DMS114 treated with DMSO at 0.1 percent for 48 hours (cell line): ENCODE measurements around the gene LRRC23.
"Not testable (repeated sequence)": the region's sequence is repeated elsewhere in the genome, so short reads cannot be mapped to it uniquely, and the experiment has no call there.

Experiments
- DNase-seq: peaks from one replicate; lab custom pipeline; 2025; ENCODE audit not compliant: unreplicated experiment; lab: John Stamatoyannopoulos, UW

Gene LRRC23, protein sequence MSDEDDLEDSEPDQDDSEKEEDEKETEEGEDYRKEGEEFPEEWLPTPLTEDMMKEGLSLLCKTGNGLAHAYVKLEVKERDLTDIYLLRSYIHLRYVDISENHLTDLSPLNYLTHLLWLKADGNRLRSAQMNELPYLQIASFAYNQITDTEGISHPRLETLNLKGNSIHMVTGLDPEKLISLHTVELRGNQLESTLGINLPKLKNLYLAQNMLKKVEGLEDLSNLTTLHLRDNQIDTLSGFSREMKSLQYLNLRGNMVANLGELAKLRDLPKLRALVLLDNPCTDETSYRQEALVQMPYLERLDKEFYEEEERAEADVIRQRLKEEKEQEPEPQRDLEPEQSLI

DNA sequence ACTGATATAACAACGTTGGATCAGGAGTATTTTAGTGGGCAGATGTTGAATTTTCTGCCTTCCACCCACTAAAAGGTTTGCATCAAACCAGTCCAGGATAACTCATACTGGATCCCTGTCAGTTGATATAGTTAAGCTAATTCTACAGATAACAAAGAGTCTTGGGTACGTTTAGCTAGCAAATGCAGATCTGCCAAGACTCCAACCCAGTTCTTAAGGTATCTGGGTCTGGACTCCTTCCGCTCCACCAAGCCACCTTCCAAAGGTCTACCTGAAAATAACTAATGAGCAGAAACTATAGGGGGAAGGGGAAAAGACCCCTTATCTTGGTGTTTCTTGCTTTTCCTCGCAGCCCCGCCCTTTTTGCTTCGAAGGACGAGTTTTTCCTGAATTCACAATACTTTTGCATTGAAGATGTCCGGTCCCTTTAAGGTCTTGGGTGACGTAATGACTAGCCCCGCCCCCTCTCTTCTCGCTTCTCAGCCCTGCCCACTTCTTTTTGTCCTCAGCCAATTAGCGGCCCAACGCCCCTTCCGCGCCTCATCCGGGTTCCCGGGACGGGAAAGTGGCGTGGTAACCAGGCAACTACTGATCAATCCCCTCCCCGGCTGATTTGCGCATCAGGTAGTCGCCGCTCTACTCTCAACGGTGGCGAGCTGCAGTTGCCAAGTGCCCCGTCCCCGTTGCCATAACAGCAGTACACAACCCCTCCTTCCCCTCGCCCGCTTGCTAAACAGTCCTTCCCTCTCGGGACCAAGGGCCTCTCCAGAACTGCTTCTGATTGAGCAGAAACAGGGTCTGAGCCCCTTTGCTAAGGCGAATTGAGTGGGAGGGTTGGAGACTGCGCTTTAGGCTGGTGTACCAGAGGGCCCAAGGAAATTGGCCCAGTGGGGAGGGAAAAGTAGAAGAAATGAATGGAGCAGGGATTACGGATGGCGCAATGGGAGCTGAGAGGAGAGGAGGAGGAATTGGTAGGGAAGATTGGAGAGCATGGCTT lies at the start of gene LRRC23:
LRRC23 (plus strand) TSS at position 543 of the 997 bp plus-strand sequence. CDS start 812 bp downstream, outside the sequence.
- peak; percentile 97 for DNase-seq

DNA sequence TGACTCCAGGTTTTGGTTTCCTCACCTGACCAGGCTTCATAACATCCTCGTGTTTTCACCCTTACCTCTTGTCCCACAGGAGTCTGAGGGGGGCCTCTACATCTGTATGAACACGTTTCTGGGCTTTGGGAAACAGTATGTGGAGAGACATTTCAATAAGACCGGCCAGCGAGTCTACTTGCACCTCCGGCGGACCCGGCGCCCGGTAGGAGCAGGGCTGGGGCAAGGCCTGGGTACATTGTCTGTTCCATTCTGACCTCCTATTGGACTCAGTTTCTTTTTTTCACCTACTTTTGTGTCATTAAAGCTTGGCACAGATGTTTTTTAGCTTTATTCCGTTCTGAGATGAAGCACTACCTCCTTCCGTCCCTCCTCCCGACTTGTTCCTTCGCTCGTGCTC lies 49.3 kb upstream of the LRRC23 start:
- no peak for DNase-seq

DNA sequence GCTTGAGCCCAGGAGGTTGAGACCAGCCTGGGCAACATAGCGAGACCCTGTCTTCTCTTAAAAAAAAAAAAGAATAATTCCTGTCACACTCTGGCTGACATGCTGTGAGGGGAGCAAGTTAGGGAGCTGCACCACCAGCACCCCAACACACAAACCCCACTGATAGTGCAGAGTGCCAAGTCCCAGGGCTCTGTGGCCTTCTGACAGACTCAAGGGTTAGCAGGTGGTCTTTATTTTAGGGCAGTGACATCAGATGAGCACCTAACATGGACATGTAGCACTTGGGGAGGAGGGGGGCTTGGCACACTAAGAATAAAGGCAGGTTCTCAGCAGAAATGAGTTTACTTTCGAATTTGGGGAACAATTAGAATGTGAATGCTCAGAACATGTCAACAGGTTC lies 45.8 kb upstream of the LRRC23 start:
- DNase-seq: no peak

DNA sequence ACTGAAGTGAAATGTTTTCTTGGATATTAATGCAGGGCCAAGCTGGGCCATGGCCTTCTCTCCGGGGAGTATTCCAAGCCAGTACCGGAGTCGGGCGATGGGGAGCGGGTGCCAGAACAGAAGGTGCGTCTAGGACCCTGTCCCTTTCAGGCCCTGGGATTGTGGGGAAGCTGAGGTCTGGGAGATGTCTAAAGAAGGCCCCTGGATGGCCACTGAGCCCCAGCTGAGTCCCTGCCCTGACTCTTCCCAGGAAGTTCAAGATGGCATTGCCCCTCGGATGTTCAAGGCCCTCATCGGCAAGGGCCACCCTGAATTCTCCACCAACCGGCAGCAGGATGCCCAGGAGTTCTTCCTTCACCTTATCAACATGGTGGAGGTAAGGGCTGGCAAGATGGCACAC lies 44.5 kb upstream of the LRRC23 start:
- DNase-seq: no peak

DNA sequence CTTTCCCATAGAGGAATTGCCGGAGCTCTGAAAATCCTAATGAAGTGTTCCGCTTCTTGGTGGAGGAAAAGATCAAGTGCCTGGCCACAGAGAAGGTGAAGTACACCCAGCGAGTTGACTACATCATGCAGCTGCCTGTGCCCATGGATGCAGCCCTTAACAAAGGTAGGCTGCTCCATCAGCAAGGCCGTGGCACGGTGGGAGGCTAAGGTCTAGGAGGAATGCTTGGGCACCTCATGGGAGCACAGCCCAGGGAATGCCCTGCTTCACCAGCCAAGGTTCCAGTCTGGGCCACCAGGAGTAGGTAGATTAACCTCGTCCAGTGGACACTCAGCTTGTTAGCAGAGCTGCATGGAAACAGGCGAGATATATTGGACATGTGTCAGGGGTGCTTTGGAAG lies 43.7 kb upstream of the LRRC23 start:
- no peak for DNase-seq

DNA sequence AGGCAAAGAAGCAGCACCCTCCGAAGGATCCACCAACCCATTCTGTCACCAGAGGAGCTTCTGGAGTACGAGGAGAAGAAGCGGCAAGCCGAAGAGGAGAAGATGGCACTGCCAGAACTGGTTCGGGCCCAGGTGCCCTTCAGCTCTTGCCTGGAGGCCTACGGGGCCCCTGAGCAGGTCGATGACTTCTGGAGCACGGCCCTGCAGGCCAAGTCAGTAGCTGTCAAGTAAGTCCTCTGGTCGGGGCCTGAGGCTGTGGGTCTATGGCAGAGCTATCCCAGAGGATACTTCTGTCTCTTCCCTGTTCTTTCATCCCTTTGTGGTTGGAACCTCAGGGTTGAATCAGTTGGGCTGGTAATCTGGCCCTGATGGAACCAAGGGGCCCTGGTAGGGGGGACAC lies 43.2 kb upstream of the LRRC23 start:
- DNase-seq: no peak

DNA sequence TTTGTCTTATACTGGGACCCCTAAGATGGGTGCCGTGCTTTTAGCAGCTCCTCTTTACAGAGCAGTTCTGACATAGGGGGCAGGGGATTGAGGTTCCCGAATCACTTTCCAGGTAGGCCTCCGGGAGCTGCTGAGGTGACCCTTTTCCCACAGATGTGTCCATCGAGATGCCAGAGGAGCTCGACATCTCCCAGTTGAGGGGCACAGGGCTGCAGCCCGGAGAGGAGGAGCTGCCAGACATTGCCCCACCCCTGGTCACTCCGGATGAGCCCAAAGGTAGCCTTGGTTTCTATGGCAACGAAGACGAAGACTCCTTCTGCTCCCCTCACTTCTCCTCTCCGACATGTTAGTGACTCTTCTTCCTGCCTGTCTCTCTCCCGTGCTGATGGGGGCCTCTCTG lies 41.6 kb upstream of the LRRC23 start:
- DNase-seq: no peak

DNA sequence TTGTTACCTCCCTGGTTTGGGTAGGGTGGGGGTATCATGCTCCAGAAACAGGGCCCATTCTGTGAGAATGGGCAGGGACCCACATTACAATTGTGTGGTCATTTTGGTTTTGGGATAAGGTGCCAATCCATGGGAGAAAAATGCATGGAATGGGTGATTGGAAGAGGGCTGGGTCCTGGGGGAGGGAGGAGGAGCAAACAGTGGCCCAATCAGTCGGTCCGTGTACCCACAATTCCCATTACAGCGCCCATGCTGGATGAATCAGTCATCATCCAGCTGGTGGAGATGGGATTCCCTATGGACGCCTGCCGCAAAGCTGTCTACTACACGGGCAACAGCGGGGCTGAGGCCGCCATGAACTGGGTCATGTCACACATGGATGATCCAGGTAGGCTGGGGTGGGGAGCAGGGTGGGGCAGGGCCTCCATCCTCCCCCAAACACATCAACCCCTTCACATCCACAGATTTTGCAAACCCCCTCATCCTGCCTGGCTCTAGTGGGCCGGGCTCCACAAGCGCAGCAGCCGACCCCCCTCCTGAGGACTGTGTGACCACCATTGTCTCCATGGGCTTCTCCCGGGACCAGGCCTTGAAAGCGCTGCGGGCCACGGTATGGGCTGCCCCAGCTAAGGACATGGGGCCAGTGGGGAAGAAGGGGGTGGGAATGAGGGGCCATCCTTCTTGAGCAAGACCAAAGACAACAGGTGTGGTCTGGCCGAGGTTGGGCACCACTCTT lies 40.9 kb upstream of the LRRC23 start:
- no peak for DNase-seq

DNA sequence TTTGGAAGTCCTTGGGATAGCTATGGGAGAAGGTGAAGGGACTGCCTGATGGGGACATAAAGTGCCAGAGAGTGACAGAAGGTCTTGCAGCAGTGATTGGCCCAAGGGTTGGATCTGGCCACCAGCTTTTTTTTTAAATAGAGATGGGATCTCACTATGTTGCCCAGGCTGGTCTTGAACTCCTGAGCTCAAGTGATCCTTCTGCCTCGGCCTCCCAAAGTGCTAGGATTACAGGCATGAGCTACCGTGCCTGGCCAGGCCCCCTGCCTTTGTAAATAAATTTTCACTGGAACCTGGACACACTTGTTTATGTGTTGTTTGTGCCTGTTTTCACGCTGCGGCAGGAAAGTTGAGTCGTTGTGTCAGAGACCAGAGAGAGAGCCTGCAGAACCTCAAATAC lies 39.3 kb upstream of the LRRC23 start:
- DNase-seq: not testable (repeated sequence)

DNA sequence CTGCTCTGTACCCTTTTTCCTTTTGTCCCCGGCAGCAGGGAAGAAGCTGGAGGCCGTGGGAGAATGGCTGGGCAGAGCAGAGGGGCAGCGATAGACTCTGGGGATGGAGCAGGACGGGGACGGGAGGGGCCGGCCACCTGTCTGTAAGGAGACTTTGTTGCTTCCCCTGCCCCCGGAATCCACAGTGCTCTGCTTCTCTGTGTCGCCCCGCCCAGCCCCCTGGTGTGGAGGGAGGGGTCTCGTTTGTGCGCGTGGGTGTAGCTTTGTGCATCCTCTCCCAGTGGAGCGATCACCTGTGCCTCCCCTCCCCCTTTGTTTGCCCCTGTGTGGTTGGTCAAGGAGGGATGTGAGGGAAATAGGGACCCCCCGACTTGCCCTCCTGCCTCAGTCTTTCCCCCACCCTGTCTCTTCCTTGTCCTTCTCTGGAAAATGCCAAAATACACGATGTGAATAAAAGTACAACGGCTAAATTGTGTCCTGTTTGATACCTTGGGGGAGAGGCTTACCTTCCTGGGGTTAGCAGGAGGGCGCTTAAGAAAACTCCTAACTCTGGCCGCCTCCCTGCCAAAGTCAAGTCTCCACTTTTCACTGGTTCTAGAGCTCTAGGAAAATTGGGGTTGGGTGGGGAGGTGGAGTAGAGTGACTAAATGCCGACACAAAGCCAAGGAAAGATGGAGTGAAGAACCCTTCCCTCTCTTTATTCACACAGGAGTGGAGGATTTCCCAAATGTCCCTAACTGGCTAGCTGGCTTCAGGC lies 38.3 kb upstream of the LRRC23 start:
- DNase-seq: no peak

DNA sequence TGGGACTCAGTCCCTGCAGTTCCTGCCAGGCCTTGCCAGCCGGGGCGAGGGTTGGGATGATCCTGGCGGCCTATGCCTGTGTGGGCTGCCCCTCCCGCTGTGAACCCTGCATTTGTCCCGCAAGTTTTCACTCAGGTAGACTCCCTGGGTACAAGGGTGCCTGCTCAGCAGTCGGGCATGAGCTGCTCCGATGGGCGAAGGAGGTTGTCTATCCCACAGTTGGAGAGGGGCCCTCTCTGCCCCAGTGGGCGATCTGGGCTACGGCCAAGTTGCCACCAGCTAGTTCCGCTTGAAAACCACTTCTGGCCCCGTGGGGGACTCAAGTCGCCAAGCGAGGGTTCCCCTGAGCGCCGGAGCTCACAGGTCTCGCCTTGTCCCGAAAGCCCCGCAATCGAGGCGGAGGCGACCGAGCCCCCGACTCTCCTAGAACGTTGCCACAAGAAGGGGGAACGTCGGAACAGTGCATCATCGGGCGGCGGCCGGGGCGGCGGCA lies 37.7 kb upstream of the LRRC23 start:
- DNase-seq: peak; percentile 75

DNA sequence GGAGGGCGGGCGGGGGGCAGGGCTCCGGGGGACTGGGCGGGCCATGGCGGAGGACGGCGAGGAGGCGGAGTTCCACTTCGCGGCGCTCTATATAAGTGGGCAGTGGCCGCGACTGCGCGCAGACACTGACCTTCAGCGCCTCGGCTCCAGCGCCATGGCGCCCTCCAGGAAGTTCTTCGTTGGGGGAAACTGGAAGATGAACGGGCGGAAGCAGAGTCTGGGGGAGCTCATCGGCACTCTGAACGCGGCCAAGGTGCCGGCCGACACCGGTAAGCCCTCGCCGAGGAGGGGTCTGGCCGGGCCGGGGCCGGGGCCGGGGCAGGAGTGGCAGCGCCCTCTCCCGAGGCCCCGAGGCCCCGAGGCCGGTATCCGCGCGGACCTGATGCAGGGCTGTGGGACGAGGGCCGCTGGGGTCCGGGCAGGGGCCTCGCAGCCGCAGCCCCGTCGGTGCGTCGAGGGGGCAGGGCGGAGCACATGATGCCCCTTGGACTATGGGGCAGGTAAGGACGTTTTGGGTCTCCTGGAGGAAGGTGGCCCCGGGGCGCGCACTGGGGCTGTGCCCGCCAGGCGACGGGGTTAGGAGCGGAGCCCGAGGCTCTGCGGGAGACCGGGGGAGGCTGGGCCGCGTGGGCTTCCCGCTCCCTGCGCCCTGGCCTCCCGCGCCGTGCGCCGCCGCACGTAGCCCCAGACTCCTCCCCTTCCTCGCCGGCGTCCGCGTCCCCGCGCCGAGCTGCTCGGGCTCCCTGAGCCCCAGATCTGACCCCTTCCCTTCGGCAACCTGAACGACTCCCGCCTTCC lies 37.0 kb upstream of the LRRC23 start, which contains the start of gene TPI1:
TPI1 (plus strand) TSS at position 119 of the 798 bp plus-strand sequence; CDS start at position 155, 36 bp downstream.
- no peak for DNase-seq

DNA sequence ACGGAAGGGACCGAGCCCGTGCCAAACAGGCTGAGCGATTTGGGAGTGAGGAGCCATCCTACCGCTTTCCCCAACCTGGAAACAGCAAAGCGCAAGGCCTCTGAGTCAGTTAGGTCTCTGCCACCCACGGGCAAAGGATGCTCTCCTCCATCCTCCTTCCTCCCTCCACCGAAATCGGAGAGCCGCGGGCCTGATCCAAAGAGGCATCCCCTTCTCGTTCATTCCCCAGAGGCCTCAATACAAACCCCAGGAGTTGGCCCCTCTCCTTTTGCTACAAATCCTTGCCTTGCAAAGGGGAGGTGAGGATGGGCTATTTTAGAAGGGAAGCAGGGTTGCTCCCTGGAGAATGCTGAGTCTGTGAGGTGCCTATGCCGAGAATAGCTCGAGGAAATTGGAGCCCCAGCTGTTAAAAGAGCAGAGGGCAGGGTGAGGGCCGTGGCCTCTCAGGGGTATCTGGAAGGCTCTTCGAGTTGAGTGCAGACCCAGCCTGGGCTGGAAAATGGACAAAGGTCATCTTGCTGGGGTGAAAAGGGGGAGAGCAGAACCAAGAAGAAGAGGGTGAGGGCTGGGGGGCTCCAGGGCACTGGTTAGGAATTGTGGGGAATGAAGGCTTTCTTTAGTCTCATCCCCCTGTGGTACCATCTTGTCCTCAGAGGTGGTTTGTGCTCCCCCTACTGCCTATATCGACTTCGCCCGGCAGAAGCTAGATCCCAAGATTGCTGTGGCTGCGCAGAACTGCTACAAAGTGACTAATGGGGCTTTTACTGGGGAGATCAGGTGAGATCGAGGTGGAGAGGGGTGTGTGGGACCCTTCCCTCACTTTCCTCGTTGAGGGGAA lies 36.2 kb upstream of the LRRC23 start:
- DNase-seq: no peak

DNA sequence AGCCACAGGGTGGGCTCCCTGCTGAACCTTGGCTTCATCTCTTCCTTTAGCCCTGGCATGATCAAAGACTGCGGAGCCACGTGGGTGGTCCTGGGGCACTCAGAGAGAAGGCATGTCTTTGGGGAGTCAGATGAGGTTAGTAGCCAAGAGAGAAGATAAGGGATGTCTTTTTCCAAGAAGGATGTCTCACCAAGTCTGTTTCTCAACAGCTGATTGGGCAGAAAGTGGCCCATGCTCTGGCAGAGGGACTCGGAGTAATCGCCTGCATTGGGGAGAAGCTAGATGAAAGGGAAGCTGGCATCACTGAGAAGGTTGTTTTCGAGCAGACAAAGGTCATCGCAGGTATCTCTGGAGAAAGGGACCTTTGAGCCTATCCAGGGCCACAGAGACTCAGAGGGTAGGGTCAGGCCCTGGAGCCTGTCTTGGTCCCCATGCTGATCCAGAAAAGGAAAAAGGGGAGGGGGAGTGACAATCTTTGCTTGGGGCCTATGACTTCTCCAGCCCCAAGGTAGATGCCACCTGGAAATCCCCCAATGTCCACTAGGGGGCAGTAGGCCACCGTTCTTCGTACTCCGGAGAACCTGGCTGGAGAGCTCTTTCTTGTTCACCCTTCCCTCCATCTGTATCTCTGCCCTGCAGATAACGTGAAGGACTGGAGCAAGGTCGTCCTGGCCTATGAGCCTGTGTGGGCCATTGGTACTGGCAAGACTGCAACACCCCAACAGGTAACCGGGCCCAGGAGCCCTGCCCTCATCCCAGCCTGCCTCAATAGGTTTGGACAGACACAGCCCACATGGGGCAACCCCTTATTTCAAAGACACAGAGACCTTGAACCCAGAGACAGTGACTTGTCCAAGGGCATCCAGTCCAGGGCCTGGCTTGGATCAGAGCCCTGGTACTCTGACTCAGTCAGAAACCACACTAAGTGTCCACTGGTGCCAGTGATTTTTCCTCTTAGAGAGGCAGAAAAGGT lies 35.3 kb upstream of the LRRC23 start:
- peak; percentile 60 for DNase-seq

DNA sequence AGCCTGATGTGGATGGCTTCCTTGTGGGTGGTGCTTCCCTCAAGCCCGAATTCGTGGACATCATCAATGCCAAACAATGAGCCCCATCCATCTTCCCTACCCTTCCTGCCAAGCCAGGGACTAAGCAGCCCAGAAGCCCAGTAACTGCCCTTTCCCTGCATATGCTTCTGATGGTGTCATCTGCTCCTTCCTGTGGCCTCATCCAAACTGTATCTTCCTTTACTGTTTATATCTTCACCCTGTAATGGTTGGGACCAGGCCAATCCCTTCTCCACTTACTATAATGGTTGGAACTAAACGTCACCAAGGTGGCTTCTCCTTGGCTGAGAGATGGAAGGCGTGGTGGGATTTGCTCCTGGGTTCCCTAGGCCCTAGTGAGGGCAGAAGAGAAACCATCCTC lies 34.3 kb upstream of the LRRC23 start:
- not testable (repeated sequence) for DNase-seq

DNA sequence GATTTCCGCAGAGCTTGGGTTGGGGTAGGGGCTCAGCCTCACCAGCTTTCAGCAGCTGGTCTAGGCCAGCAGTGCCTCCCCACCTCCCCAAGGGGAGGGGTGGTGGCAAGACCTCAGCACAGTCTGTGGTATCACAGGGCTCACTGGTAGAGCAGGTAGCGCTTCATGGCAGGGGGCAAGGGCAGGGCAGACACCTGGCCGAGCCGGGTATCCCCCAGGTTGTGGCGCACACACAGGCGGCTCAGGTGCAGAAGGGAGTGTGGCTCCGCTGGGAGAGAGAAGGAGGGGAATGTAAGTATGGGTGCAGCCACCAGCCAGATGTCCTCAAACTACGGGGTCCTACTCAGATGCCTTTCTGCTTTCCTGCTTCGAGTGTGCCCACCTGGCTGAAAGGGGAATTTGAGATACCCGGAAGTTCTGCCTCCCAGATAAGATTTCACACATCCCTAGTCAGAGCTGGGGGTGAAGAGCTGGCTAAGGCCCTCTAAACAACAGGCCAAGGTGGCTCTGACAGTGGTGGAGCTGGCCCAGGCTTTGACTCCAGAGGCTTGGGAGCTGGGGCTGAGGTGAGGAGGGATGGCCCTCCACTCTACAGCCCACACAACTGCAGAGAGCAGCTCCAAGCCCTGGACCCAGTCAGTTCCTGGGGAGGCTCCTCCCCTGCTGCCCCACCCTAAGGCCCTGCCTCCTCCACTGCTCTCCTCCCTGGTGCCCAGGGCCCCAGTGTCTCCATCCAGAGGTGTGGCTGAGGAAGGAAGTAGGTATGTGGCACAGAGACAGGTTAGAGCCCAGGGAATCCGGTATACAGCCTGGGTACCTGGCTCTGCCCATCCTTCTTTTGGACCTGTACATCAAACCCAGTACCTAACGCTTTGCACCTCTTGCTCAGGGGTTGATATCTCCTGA lies 33.3 kb upstream of the LRRC23 start:
- peak; percentile 51 for DNase-seq
